Endothelial cell (in vitro differentiated cells): ENCODE measurements around the gene ACCSL. TPM values are rescaled to one million over a fixed set of nuclear protein-coding genes. Genes with fewer than 3 reads are reported as not detected.
A peak's percentile ranks its signal among the peaks of the same experiment; 100 is the strongest.

ENCODE experiments used
- DNase-seq: peaks from one replicate; pipeline ENCODE4 v3.0.0; 2021; ENCODE audit warnings: low spot score
- H3K27ac Mint-ChIP-seq: one replicate; pipeline ENCODE4 v1.8.0; 2021; ENCODE audit warnings: mixed read lengths, inconsistent platforms; ENCODE audit not compliant: unreplicated experiment
- H3K27me3 Mint-ChIP-seq: one replicate; pipeline ENCODE4 v1.8.0; 2021; ENCODE audit warnings: mild to moderate bottlenecking, moderate library complexity, mixed read lengths, inconsistent platforms; ENCODE audit not compliant: unreplicated experiment
- H3K36me3 Mint-ChIP-seq: one replicate; pipeline ENCODE4 v1.8.0; 2021; ENCODE audit warnings: mild to moderate bottlenecking, low read depth, mixed read lengths, inconsistent platforms; ENCODE audit not compliant: unreplicated experiment
- H3K4me1 Mint-ChIP-seq: one replicate; pipeline ENCODE4 v1.8.0; 2021; ENCODE audit warnings: mild to moderate bottlenecking, mixed read lengths, inconsistent platforms; ENCODE audit not compliant: unreplicated experiment
- H3K4me3 Mint-ChIP-seq: one replicate; pipeline ENCODE4 v1.8.0; 2021; ENCODE audit warnings: mild to moderate bottlenecking, mixed read lengths, inconsistent platforms; ENCODE audit not compliant: unreplicated experiment
- H3K9me3 Mint-ChIP-seq: one replicate; pipeline ENCODE4 v1.8.0; 2021; ENCODE audit warnings: mixed read lengths, inconsistent platforms; ENCODE audit not compliant: unreplicated experiment
- CTCF ChIP-seq: fragments of 200-600 bp; sonication (generic); IDR thresholded peaks from one replicate; pipeline ENCODE4 v1.5.0; 2021; ENCODE audit warnings: antibody characterized with exemption; ENCODE audit not compliant: unreplicated experiment
- total RNA-seq: library from RNA; stranded (reverse); fragmentation: NEBNext Ultra II Directional; extraction: Animal tissue kit (Norgen Biotek cat#: 25700); gene quantifications from one replicate; pipeline ENCODE4 v1.2.1, GENCODE V29; 2021; ENCODE audit not compliant: unreplicated experiment

Gene ACCSL
- total RNA-seq, 1 donor from 2014 or later = not detected

- peaks cover 3% of the 10 kb centered on the region for H3K9me3 Mint-ChIP-seq
- H3K27ac Mint-ChIP-seq = no peak overlapping the region
Measured at GRCh38 chr11:44036811-44037657, 10.7 kb upstream of the ACCSL start.

GRCh38 chr11:44037658-44037998 is 10.2 kb upstream of the ACCSL start:
- Mint-ChIP-seq H3K9me3 (peaks cover 3% of the 10 kb centered on the region), H3K27ac (no peak overlapping the region), H3K4me3 (no peak overlapping the region), H3K36me3 (peaks cover 3% of the 10 kb centered on the region), H3K27me3 (peaks cover 5% of the 10 kb centered on the region), H3K4me1 (no peaks in the 10 kb centered on the region)
- TF ChIP-seq CTCF = no peak
- no peak for DNase-seq

More at GRCh38 chr11:44036811-44037657, 10.7 kb upstream of the ACCSL start:
- DNase-seq = peak; percentile 72
- TF ChIP-seq CTCF = peak; percentile 74
- H3K4me3 Mint-ChIP-seq = no peak overlapping the region
- H3K36me3 Mint-ChIP-seq = peaks cover 3% of the 10 kb centered on the region
- no peaks in the 10 kb centered on the region for H3K4me1 Mint-ChIP-seq
- H3K27me3 Mint-ChIP-seq = peaks cover 5% of the 10 kb centered on the region

GRCh38 chr11:44043157-44043556 is 4.6 kb upstream of the ACCSL start:
- no peak for DNase-seq
- H3K27me3 Mint-ChIP-seq = peaks cover 2% of the 10 kb centered on the region
- TF ChIP-seq CTCF = no peak
- H3K9me3 Mint-ChIP-seq = peaks cover 3% of the 10 kb centered on the region
- no peak overlapping the region for H3K4me3 Mint-ChIP-seq
- no peak overlapping the region for H3K27ac Mint-ChIP-seq
- no peaks in the 10 kb centered on the region for H3K36me3 Mint-ChIP-seq
- H3K4me1 Mint-ChIP-seq = no peaks in the 10 kb centered on the region

- H3K9me3 Mint-ChIP-seq = peaks cover 3% of the 10 kb centered on the region
- DNase-seq = no peak
- TF ChIP-seq CTCF = no peak
- no peaks in the 10 kb centered on the region for H3K4me1 Mint-ChIP-seq
- H3K27ac Mint-ChIP-seq = no peak overlapping the region
- H3K4me3 Mint-ChIP-seq = no peak overlapping the region
- peaks cover 3% of the 10 kb centered on the region for H3K27me3 Mint-ChIP-seq
- no peaks in the 10 kb centered on the region for H3K36me3 Mint-ChIP-seq
Measured at GRCh38 chr11:44046182-44046581, 1.6 kb upstream of the ACCSL start.

GRCh38 chr11:44047298-44047697 is 483 bp upstream of the ACCSL start:
- Mint-ChIP-seq H3K4me3 (no peak overlapping the region), H3K4me1 (no peaks in the 10 kb centered on the region)

More at GRCh38 chr11:44047298-44047697, 483 bp upstream of the ACCSL start:
- H3K27ac Mint-ChIP-seq = no peak overlapping the region
- DNase-seq = no peak
- no peak for TF ChIP-seq CTCF
- no peaks in the 10 kb centered on the region for H3K9me3 Mint-ChIP-seq
- no peaks in the 10 kb centered on the region for H3K36me3 Mint-ChIP-seq
- H3K27me3 Mint-ChIP-seq = peaks cover 3% of the 10 kb centered on the region
